ACC112 (cell line): ENCODE results near the gene FMNL2.
A peak's percentile ranks its signal among the peaks of the same experiment; 100 is the strongest.

Experiments used
- H2AFZ ChIP-seq: fragments of 200-600 bp; sonication (generic); one replicate; pipeline ENCODE4 v1.6.0; 2017; ENCODE audit warnings: antibody characterized with exemption, low read length; ENCODE audit not compliant: unreplicated experiment
- H3K27ac ChIP-seq: fragments of 200-600 bp; sonication (generic); 2 replicates; pipeline ENCODE4 v1.5.1; 2014; ENCODE audit warnings: low read depth, mild to moderate bottlenecking, antibody characterized with exemption, low read length, moderate library complexity
- H3K27me3 ChIP-seq: fragments of 200-600 bp; sonication (generic); 2 replicates; pipeline ENCODE4 v1.6.1; 2014; ENCODE audit warnings: mild to moderate bottlenecking, antibody characterized with exemption, low read length, moderate library complexity, mixed read lengths; ENCODE audit not compliant: insufficient read depth
- H3K36me3 ChIP-seq: fragments of 200-600 bp; sonication (generic); 2 replicates; pipeline ENCODE4 v1.6.1; 2016; ENCODE audit warnings: mild to moderate bottlenecking, antibody characterized with exemption, low read length, moderate library complexity, mixed read lengths; ENCODE audit not compliant: insufficient read depth
- H3K4me1 ChIP-seq: fragments of 200-600 bp; sonication (generic); one replicate; pipeline ENCODE4 v1.6.1; 2016; ENCODE audit warnings: low read length, mixed read lengths; ENCODE audit not compliant: insufficient read depth, unreplicated experiment, control insufficient read depth
- H3K4me3 ChIP-seq: fragments of 200-600 bp; sonication (generic); 2 replicates; pipeline ENCODE4 v1.5.1; 2014; ENCODE audit warnings: mild to moderate bottlenecking, low read depth, low read length
- H3K79me2 ChIP-seq: fragments of 200-600 bp; sonication (generic); one replicate; pipeline ENCODE4 v1.6.0; 2016; ENCODE audit warnings: low read length; ENCODE audit not compliant: control insufficient read depth, unreplicated experiment, insufficient read depth

The FMNL2 gene

GRCh38 chr2:152611458-152612231 is 276.7 kb downstream of the FMNL2 start:
- Histone ChIP-seq H3K79me2 (no peaks in the 10 kb centered on the region), H3K27me3 (no peaks in the 10 kb centered on the region), H3K27ac (peak overlapping the region; percentile 37), H3K4me3 (peak overlapping the region; percentile 27; the same call in 1 of the 2 replicates), H3K4me1 (peaks cover 29% of the 10 kb centered on the region), H3K36me3 (peaks cover 8% of the 10 kb centered on the region), H2AFZ (no peak overlapping the region)

- Histone ChIP-seq H3K27me3 (no peaks in the 10 kb centered on the region), H3K79me2 (no peaks in the 10 kb centered on the region), H3K27ac (peak overlapping the region; percentile 49; the same call in 1 of the 2 replicates)
Measured at GRCh38 chr2:152613235-152613634, 278.3 kb downstream of the FMNL2 start.

GRCh38 chr2:152615177-152615576 is 280.2 kb downstream of the FMNL2 start:
- Histone ChIP-seq H3K27ac (no peak overlapping the region), H3K79me2 (no peaks in the 10 kb centered on the region), H3K27me3 (no peaks in the 10 kb centered on the region), H3K36me3 (peaks cover 21% of the 10 kb centered on the region), H2AFZ (no peak overlapping the region), H3K4me1 (peaks cover 29% of the 10 kb centered on the region), H3K4me3 (no peak overlapping the region)

More at GRCh38 chr2:152613235-152613634, 278.3 kb downstream of the FMNL2 start:
- Histone ChIP-seq H3K4me1 (peaks cover 29% of the 10 kb centered on the region), H2AFZ (no peak overlapping the region), H3K4me3 (no peak overlapping the region), H3K36me3 (peaks cover 20% of the 10 kb centered on the region)

- H3K4me1 ChIP-seq = peaks cover 14% of the 10 kb centered on the region
- peaks cover 29% of the 10 kb centered on the region for H3K36me3 ChIP-seq
Measured at GRCh38 chr2:152617456-152618192, 282.6 kb downstream of the FMNL2 start.

GRCh38 chr2:152618193-152618564 is 283.2 kb downstream of the FMNL2 start:
- H3K36me3 ChIP-seq = peaks cover 29% of the 10 kb centered on the region
- no peaks in the 10 kb centered on the region for H3K27me3 ChIP-seq
- H3K4me3 ChIP-seq = no peak overlapping the region
- H3K27ac ChIP-seq = no peak overlapping the region
- no peak overlapping the region for H2AFZ ChIP-seq
- peaks cover 9% of the 10 kb centered on the region for H3K4me1 ChIP-seq
- no peaks in the 10 kb centered on the region for H3K79me2 ChIP-seq

More at GRCh38 chr2:152617456-152618192, 282.6 kb downstream of the FMNL2 start:
- Histone ChIP-seq H3K27me3 (no peaks in the 10 kb centered on the region), H3K79me2 (no peaks in the 10 kb centered on the region), H2AFZ (no peak overlapping the region), H3K4me3 (no peak overlapping the region), H3K27ac (no peak overlapping the region)

GRCh38 chr2:152620208-152620607 is 285.2 kb downstream of the FMNL2 start:
- Histone ChIP-seq H3K36me3 (peaks cover 22% of the 10 kb centered on the region), H3K4me3 (no peak overlapping the region), H3K27ac (no peak overlapping the region), H3K27me3 (no peaks in the 10 kb centered on the region), H2AFZ (no peak overlapping the region), H3K79me2 (no peaks in the 10 kb centered on the region), H3K4me1 (no peaks in the 10 kb centered on the region)

- Histone ChIP-seq H3K4me3 (no peak overlapping the region), H3K4me1 (no peaks in the 10 kb centered on the region), H3K36me3 (peaks cover 21% of the 10 kb centered on the region), H3K79me2 (no peaks in the 10 kb centered on the region), H2AFZ (no peak overlapping the region), H3K27me3 (no peaks in the 10 kb centered on the region), H3K27ac (no peak overlapping the region)
Measured at GRCh38 chr2:152620985-152621384, 286.0 kb downstream of the FMNL2 start.

GRCh38 chr2:152622219-152622618 is 287.2 kb downstream of the FMNL2 start:
- Histone ChIP-seq H3K27ac (no peak overlapping the region), H2AFZ (no peak overlapping the region), H3K36me3 (peaks cover 16% of the 10 kb centered on the region), H3K4me3 (no peak overlapping the region), H3K4me1 (no peaks in the 10 kb centered on the region), H3K79me2 (no peaks in the 10 kb centered on the region), H3K27me3 (no peaks in the 10 kb centered on the region)

- no peaks in the 10 kb centered on the region for H3K4me1 ChIP-seq
- no peak overlapping the region for H3K27ac ChIP-seq
- no peaks in the 10 kb centered on the region for H3K27me3 ChIP-seq
- no peaks in the 10 kb centered on the region for H3K79me2 ChIP-seq
- peaks cover 9% of the 10 kb centered on the region for H3K36me3 ChIP-seq
- H3K4me3 ChIP-seq = no peak overlapping the region
- H2AFZ ChIP-seq = no peak overlapping the region
Measured at GRCh38 chr2:152623076-152623740, 288.2 kb downstream of the FMNL2 start.

- peaks cover 9% of the 10 kb centered on the region for H3K36me3 ChIP-seq
- H3K27me3 ChIP-seq = no peaks in the 10 kb centered on the region
- no peak overlapping the region for H3K4me3 ChIP-seq
- no peak overlapping the region for H3K27ac ChIP-seq
- H3K4me1 ChIP-seq = no peaks in the 10 kb centered on the region
- H3K79me2 ChIP-seq = no peaks in the 10 kb centered on the region
- no peak overlapping the region for H2AFZ ChIP-seq
Measured at GRCh38 chr2:152623775-152624174, 288.8 kb downstream of the FMNL2 start.
